ENCODE results near the gene ABHD3.
"Not testable (repeated sequence)": the region's sequence is repeated elsewhere in the genome, so short reads cannot be mapped to it uniquely, and the experiment has no call there.

The ABHD3 gene

GRCh38 chr18:21703241-21703820 lies 1.2 kb downstream of the ABHD3 start:
- FAIRE-seq (no peak), DNase-seq (ENCODE audit: low spot score) (peak; percentile 40)

GRCh38 chr18:21702602-21703001 lies 2.0 kb downstream of the ABHD3 start:
- DNase-seq (ENCODE audit: low spot score) (no peak), FAIRE-seq (no peak)

- no peak for FAIRE-seq
- no peak for DNase-seq (ENCODE audit: low spot score)
Observed at GRCh38 chr18:21701621-21702020, 3.0 kb downstream of the ABHD3 start.

- DNase-seq (ENCODE audit: low spot score) (no peak), FAIRE-seq (no peak)
Observed at GRCh38 chr18:21700528-21701075, 4.0 kb downstream of the ABHD3 start.

- FAIRE-seq (no peak), DNase-seq (ENCODE audit: low spot score) (no peak)
Observed at GRCh38 chr18:21693322-21693721, 11.3 kb downstream of the ABHD3 start.

GRCh38 chr18:21689736-21690135 lies 14.8 kb downstream of the ABHD3 start:
- DNase-seq (ENCODE audit: low spot score) = no peak
- no peak for FAIRE-seq

- DNase-seq (ENCODE audit: low spot score) (no peak), FAIRE-seq (no peak)
Observed at GRCh38 chr18:21686282-21687105, 18.1 kb downstream of the ABHD3 start.

- not testable (repeated sequence) for FAIRE-seq
Observed at GRCh38 chr18:21685556-21685981, 19.0 kb downstream of the ABHD3 start.

GRCh38 chr18:21684731-21685130 lies 19.8 kb downstream of the ABHD3 start:
- FAIRE-seq = no peak

More at GRCh38 chr18:21685556-21685981, 19.0 kb downstream of the ABHD3 start:
- not testable (repeated sequence) for DNase-seq (ENCODE audit: low spot score)

GRCh38 chr18:21682371-21683051 lies 22.1 kb downstream of the ABHD3 start:
- FAIRE-seq = no peak
- no peak for DNase-seq (ENCODE audit: low spot score)

More at GRCh38 chr18:21684731-21685130, 19.8 kb downstream of the ABHD3 start:
- no peak for DNase-seq (ENCODE audit: low spot score)

GRCh38 chr18:21680161-21680560 lies 24.4 kb downstream of the ABHD3 start:
- DNase-seq (ENCODE audit: low spot score) (no peak), FAIRE-seq (no peak)

GRCh38 chr18:21678859-21679258 lies 25.7 kb downstream of the ABHD3 start:
- no peak for FAIRE-seq
- DNase-seq (ENCODE audit: low spot score) = no peak

- peak; percentile 32 for DNase-seq (ENCODE audit: low spot score)
- FAIRE-seq = not testable (repeated sequence)
Observed at GRCh38 chr18:21675354-21675753, 29.2 kb downstream of the ABHD3 start.

- FAIRE-seq (no peak), DNase-seq (ENCODE audit: low spot score) (peak; percentile 46)
Observed at GRCh38 chr18:21672521-21673267, 31.9 kb downstream of the ABHD3 start.

- DNase-seq (ENCODE audit: low spot score) (peak; percentile 32), FAIRE-seq (no peak)
Observed at GRCh38 chr18:21669736-21670285, 34.8 kb downstream of the ABHD3 start.

- FAIRE-seq (no peak), DNase-seq (ENCODE audit: low spot score) (no peak)
Observed at GRCh38 chr18:21664069-21664468, 40.5 kb downstream of the ABHD3 start.

GRCh38 chr18:21663578-21663977 lies 41.0 kb downstream of the ABHD3 start:
- no peak for FAIRE-seq

GRCh38 chr18:21662581-21662980 lies 42.0 kb downstream of the ABHD3 start:
- DNase-seq (ENCODE audit: low spot score) = no peak
- no peak for FAIRE-seq

More at GRCh38 chr18:21663578-21663977, 41.0 kb downstream of the ABHD3 start:
- DNase-seq (ENCODE audit: low spot score) = no peak

GRCh38 chr18:21660078-21660477 lies 44.5 kb downstream of the ABHD3 start:
- FAIRE-seq (no peak), DNase-seq (ENCODE audit: low spot score) (no peak)

- FAIRE-seq = no peak
- no peak for DNase-seq (ENCODE audit: low spot score)
Observed at GRCh38 chr18:21656402-21656801, 48.2 kb downstream of the ABHD3 start.

- DNase-seq (ENCODE audit: low spot score) (no peak), FAIRE-seq (no peak)
Observed at GRCh38 chr18:21653361-21653760, 51.2 kb downstream of the ABHD3 start.
